H1 (cell line): Measurements from ENCODE around the gene PEX6.

Experiments used
- BACH1 ChIP-seq: IDR thresholded peaks from 2 replicates; pipeline ENCODE4 v1.6.1; 2012; ENCODE audit warnings: low read length, improper control_type of control experiment
- BCL11A ChIP-seq, 2 experiments: IDR thresholded peaks; one replicate each; pipeline ENCODE4 v1.6.1; 2011; ENCODE audit warnings: low read depth in 2 of 2, low read length in 2 of 2, mild to moderate bottlenecking in 2 of 2
- RAD21 ChIP-seq, 2 experiments: IDR thresholded peaks in 1 of 2; conservative IDR thresholded peaks in 1 of 2; 2 replicates each; pipeline ENCODE4 v1.6.1; 2011; ENCODE audit warnings: low read depth in 2 of 2, low read length in 2 of 2, improper control_type of control experiment in 1 of 2, inconsistent platforms in 1 of 2, mild to moderate bottlenecking in 1 of 2, moderate library complexity in 1 of 2
- SAP30 ChIP-seq: fragments of 300-600 bp; sonication (generic); IDR thresholded peaks from 2 replicates; pipeline ENCODE4 v1.7.1; 2012; ENCODE audit warnings: low read length, moderate library complexity, mild to moderate bottlenecking, inconsistent platforms; ENCODE audit not compliant: insufficient read depth, insufficient replicate concordance
- TAF7 ChIP-seq: optimal IDR thresholded peaks from 2 replicates; pipeline ENCODE3; 2011; ENCODE audit warnings: low read depth, mild to moderate bottlenecking, inconsistent platforms, low read length, moderate library complexity, borderline replicate concordance
- YY1 ChIP-seq: IDR thresholded peaks from 2 replicates; pipeline ENCODE4 v1.6.1; 2011; ENCODE audit warnings: low read depth, mild to moderate bottlenecking, low read length

DNA sequence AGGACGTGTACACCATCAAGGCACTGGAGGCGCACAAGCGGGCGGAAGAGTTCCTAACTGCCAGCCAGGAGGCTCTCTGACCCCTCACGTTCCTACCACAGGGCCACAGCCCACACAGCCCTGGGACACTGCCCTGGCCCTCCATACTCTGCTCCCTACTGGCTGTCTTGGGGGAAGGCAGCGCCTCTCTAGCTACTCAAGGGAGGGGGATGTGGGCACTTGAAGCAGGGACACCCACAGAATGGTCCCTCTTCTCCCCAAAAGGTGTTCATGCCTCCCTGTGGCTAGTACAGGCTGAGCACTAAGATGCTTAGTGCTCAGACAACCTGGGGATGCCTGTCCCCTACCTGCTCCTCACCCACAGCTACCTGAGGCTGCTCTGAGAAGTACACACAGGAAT lies 32.2 kb upstream of the PEX6 start:
- no peak for TF ChIP-seq BACH1
- TF ChIP-seq YY1: no peak
- no peak for TF ChIP-seq SAP30
- TF ChIP-seq TAF7: no peak
- peak; percentile 10 to 30; a peak in 2 of 4 replicates for TF ChIP-seq RAD21 (IDR thresholded peaks at IDR 0.05 in 1 of 2, conservative IDR thresholded peaks at IDR 0.05 in 1 of 2; ENCODE audit: low read depth in 2 of 2, low read length in 2 of 2)
- no peak for TF ChIP-seq BCL11A (IDR thresholded peaks at IDR 0.05; ENCODE audit: low read depth in 2 of 2, low read length in 2 of 2)
